GM23338 (cell line): ENCODE data around the gene RAP1GAP. TPM values are rescaled to one million over a fixed set of nuclear protein-coding genes. Genes with fewer than 3 reads are reported as not detected.

Experiments
- ATAC-seq: fragments of 200-7000 bp; cut with Tn5 transposase; 3 replicates; pipeline ENCODE4 v1.9.1; 2020
- DNase-seq: peaks from one replicate; pipeline ENCODE4 v3.0.0-alpha.2; 2015; ENCODE audit warnings: low spot score
- H2AFZ ChIP-seq: fragments of 200-600 bp; sonication (generic); 2 replicates; pipeline ENCODE4 v1.8.0; 2016; ENCODE audit warnings: antibody characterized with exemption, mild to moderate bottlenecking, moderate library complexity
- H3F3A ChIP-seq: fragments of 200-600 bp; sonication (generic); replicated peaks from 2 replicates; pipeline ENCODE4 v1.8.0; 2017; ENCODE audit warnings: antibody characterized with exemption, mixed run types, low read depth
- H3K27ac ChIP-seq: fragments of 200-600 bp; sonication (generic); 2 replicates; pipeline ENCODE4 v1.6.1; 2016; ENCODE audit warnings: low read depth
- H3K27me3 ChIP-seq: fragments of 200-600 bp; sonication (generic); 2 replicates; pipeline ENCODE4 v1.8.0; 2016; ENCODE audit warnings: mild to moderate bottlenecking, mixed run types, moderate library complexity; ENCODE audit not compliant: insufficient read depth
- H3K36me3 ChIP-seq: fragments of 200-600 bp; sonication (generic); 2 replicates; pipeline ENCODE4 v1.8.0; 2016; ENCODE audit warnings: mild to moderate bottlenecking; ENCODE audit not compliant: insufficient read depth
- H3K4me1 ChIP-seq: fragments of 200-600 bp; sonication (generic); 2 replicates; pipeline ENCODE4 v1.8.0; 2016; ENCODE audit warnings: mild to moderate bottlenecking, moderate library complexity; ENCODE audit not compliant: insufficient read depth
- H3K4me2 ChIP-seq: fragments of 200-600 bp; sonication (generic); 2 replicates; pipeline ENCODE4 v1.7.1; 2017; ENCODE audit warnings: mixed run types
- H3K4me3 ChIP-seq: fragments of 200-600 bp; sonication (generic); 2 replicates; pipeline ENCODE4 v1.6.1; 2016; ENCODE audit warnings: mixed run types
- H3K79me2 ChIP-seq: fragments of 200-600 bp; sonication (generic); replicated peaks from 2 replicates; pipeline ENCODE4 v1.8.0; 2017; ENCODE audit warnings: mild to moderate bottlenecking; ENCODE audit not compliant: insufficient read depth
- H3K9me2 ChIP-seq: fragments of 200-600 bp; sonication (generic); 2 replicates; pipeline ENCODE4 v1.8.0; 2017; ENCODE audit not compliant: insufficient read depth
- H4K20me1 ChIP-seq: fragments of 200-600 bp; sonication (generic); replicated peaks from 2 replicates; pipeline ENCODE4 v1.8.0; 2017; ENCODE audit warnings: mild to moderate bottlenecking; ENCODE audit not compliant: insufficient read depth
- H3K27ac Mint-ChIP-seq: 2 replicates; pipeline ENCODE4 v1.8.0; 2020; ENCODE audit warnings: inconsistent platforms, mild to moderate bottlenecking, moderate library complexity, mixed read lengths
- H3K27me3 Mint-ChIP-seq: 3 replicates; pipeline ENCODE4 v1.8.0; 2022; ENCODE audit warnings: low read depth, mild to moderate bottlenecking, moderate library complexity, mixed read lengths, inconsistent platforms; ENCODE audit not compliant: insufficient read depth, poor library complexity
- H3K36me3 Mint-ChIP-seq: 3 replicates; pipeline ENCODE4 v1.8.0; 2021; ENCODE audit warnings: low read depth, mild to moderate bottlenecking, inconsistent platforms, moderate library complexity, mixed read lengths
- H3K4me1 Mint-ChIP-seq: 3 replicates; pipeline ENCODE4 v1.8.0; 2020; ENCODE audit warnings: mild to moderate bottlenecking, inconsistent platforms, mixed read lengths
- H3K4me3 Mint-ChIP-seq: 3 replicates; pipeline ENCODE4 v1.8.0; 2021; ENCODE audit warnings: moderate library complexity, mild to moderate bottlenecking, inconsistent platforms, mixed read lengths
- H3K9me3 Mint-ChIP-seq: 3 replicates; pipeline ENCODE4 v1.8.0; 2020; ENCODE audit warnings: moderate library complexity, mild to moderate bottlenecking, inconsistent platforms, mixed read lengths
- ETS1 ChIP-seq: IDR thresholded peaks from 2 replicates; pipeline ENCODE4 v1.6.1; 2016; ENCODE audit warnings: antibody characterized with exemption
- JUNB ChIP-seq: IDR thresholded peaks from one replicate; pipeline ENCODE4 v1.6.1; 2016; ENCODE audit warnings: antibody characterized with exemption; ENCODE audit not compliant: unreplicated experiment
- NANOG ChIP-seq: IDR thresholded peaks from 2 replicates; pipeline ENCODE4 v1.6.1; 2016; ENCODE audit warnings: antibody characterized with exemption, borderline replicate concordance
- POLR2AphosphoS5 ChIP-seq: IDR thresholded peaks from 2 replicates; pipeline ENCODE4 v1.6.1; 2016; ENCODE audit warnings: antibody characterized with exemption, low read depth
- REST ChIP-seq: IDR thresholded peaks from one replicate; pipeline ENCODE4 v1.6.1; 2018; ENCODE audit warnings: antibody characterized with exemption; ENCODE audit not compliant: unreplicated experiment
- STAT1 ChIP-seq: IDR thresholded peaks from one replicate; pipeline ENCODE4 v1.6.1; 2016; ENCODE audit warnings: antibody characterized with exemption; ENCODE audit not compliant: unreplicated experiment
- ZNF114 ChIP-seq: fragments of 250-450 bp; sonication (Bioruptor Pico); IDR thresholded peaks from 2 replicates; pipeline ENCODE4 v1.5.0; 2020; ENCODE audit warnings: mild to moderate bottlenecking, moderate library complexity
- ZNF331 ChIP-seq: fragments of 250-450 bp; sonication (Bioruptor Pico); IDR thresholded peaks from 2 replicates; pipeline ENCODE4 v1.5.0; 2020; ENCODE audit warnings: low read depth, mild to moderate bottlenecking, moderate library complexity
- ZNF462 ChIP-seq: fragments of 250-450 bp; sonication (Bioruptor Pico); IDR thresholded peaks from 2 replicates; pipeline ENCODE4 v1.5.0; 2020; ENCODE audit warnings: mild to moderate bottlenecking, moderate library complexity
- polyA plus RNA-seq: library from polyadenylated mRNA; unstranded; fragments of >200 nt; fragmentation: Nextera tagmentation; extraction: Ambion mirVana; gene quantifications from 2 replicates; pipeline ENCODE4 v1.2.1, GENCODE V29; 2016
- total RNA-seq: library from RNA; depleted of rRNA; stranded (reverse); fragments of >200 nt; shearing (Covaris generic); gene quantifications from 2 replicates; pipeline ENCODE4 v1.2.3, GENCODE V29; 2014
- TF ChIP-seq, protein P1 (sequence below), 2 experiments: fragments of 200-600 bp in 1 of 2; sonication (generic) in 1 of 2; conservative IDR thresholded peaks; 2 replicates each; pipeline versions ENCODE4 v1.5.1 to v1.6.1; 2016 to 2017; ENCODE audit warnings: antibody characterized with exemption in 2 of 2, low read depth in 2 of 2, mild to moderate bottlenecking in 2 of 2, moderate library complexity in 1 of 2

RAP1GAP gene
- total and polyA plus RNA-seq, 2 experiments from 2014 or later = 4.3 to 6.6 TPM

DNA sequence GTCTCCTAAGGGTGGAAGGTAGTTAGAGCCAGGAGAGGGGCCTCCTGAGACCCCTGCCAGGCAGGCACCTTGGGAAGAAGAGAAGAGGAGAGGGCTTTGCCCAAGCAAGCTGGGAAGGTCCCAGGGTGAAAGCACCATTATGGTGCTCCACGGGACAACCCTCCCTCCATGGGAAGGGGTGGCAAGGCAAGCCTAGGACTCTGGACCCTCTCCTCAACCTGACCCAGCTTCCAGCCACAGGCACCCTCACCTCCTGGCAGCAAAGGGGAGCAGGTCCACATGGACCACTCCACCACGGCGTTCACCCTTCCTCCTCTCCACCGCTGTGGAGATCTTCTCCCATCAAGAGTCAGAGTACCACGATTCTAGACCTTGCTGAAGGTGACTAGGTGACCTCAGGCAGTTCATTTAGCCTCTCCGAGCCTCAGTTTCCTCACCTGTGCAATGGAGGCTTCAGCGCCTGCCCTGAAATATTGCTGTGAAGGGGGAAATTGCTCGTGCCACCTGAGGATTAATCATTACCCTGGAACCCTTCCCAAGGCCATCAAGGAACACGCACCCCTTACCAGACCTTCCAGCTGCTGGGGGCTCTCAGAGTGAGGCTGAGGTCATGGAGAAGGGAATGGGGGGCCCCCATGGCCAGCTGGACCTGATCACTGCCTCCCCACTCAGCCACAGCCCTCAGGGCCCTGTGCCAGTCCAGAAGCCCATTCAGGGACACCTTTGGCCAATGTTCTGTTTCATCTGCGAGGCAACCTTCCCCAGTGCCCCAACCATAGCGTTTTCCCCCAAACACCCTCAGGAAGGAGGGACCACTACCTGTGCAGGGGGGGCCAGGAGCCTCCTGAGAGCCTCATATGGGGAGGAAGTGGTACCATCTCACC, 1.6 kb downstream of the RAP1GAP start (continued):
- no peak for TF ChIP-seq ZNF462 (CRISPR knock-in tag)

DNA sequence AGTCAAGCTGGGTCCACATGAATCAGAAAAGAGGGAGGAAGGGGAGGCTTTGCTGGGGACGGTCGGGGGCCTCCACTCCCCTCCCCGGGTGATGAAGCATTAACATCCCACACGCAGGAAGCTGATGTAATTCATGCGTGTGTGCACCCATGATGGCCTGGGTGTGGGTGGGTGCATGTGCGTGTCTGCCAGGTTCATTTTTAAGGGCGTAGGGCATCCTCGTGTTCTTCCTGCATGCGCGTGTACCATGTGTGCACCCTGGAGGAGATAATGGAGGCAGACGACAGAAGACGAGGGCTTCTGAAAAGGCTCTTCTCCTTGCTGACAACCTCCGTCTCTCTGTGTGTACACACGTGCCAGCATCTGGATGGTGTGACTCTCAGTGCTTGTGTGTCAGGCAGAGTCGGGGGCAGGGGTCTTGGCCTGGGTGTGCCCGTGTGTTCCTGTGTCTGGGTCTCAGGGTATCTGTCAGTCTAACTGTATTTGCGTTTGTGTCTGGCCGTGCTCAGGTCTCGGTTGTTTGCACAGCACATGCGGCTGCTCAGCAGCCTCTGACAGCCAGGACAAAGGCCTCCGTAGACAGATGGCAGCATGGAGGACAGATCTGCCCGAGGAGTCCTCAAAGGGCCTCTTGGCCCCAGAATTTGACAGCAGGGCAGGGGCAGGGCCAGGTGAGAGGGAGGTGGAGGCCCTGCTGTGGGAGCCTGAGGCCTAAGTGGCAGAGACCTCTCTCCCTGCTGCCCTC, 2.4 kb downstream of the RAP1GAP start:
- H3K4me1 Mint-ChIP-seq = peaks cover 34% of the 10 kb centered on the region
- ATAC-seq = no peak
- TF ChIP-seq, protein P1, sequence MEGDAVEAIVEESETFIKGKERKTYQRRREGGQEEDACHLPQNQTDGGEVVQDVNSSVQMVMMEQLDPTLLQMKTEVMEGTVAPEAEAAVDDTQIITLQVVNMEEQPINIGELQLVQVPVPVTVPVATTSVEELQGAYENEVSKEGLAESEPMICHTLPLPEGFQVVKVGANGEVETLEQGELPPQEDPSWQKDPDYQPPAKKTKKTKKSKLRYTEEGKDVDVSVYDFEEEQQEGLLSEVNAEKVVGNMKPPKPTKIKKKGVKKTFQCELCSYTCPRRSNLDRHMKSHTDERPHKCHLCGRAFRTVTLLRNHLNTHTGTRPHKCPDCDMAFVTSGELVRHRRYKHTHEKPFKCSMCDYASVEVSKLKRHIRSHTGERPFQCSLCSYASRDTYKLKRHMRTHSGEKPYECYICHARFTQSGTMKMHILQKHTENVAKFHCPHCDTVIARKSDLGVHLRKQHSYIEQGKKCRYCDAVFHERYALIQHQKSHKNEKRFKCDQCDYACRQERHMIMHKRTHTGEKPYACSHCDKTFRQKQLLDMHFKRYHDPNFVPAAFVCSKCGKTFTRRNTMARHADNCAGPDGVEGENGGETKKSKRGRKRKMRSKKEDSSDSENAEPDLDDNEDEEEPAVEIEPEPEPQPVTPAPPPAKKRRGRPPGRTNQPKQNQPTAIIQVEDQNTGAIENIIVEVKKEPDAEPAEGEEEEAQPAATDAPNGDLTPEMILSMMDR (conservative IDR thresholded peaks at IDR 0.05; ENCODE audit: low read depth in 2 of 2) = no peak
- TF ChIP-seq STAT1 = no peak
- no peak for TF ChIP-seq POLR2AphosphoS5
- no peak for TF ChIP-seq NANOG
- TF ChIP-seq JUNB = no peak
- TF ChIP-seq REST = no peak
- no peak for TF ChIP-seq ZNF114
- no peak for TF ChIP-seq ZNF331 (CRISPR knock-in tag)
- no peak for TF ChIP-seq ETS1

More for the DNA sequence above, 2.4 kb downstream of the RAP1GAP start:
- Histone ChIP-seq H3K9me2 (no peaks in the 10 kb centered on the region), H3K27me3 (peaks cover 27% of the 10 kb centered on the region), H3K4me3 (no peak overlapping the region), H3K4me1 (peaks cover 19% of the 10 kb centered on the region), H3K4me2 (no peak overlapping the region), H2AFZ (no peak overlapping the region), H4K20me1 (peaks cover 4% of the 10 kb centered on the region; the same call in 1 of the 2 replicates), H3K79me2 (no peaks in the 10 kb centered on the region), H3K36me3 (no peaks in the 10 kb centered on the region), H3K27ac (no peak overlapping the region), H3F3A (0 out of 2 replicates have a peak, but pooled peaks cover 5% of the 10 kb centered on the region)
- H3K27ac Mint-ChIP-seq = no peak overlapping the region
- peaks cover 24% of the 10 kb centered on the region for H3K27me3 Mint-ChIP-seq
- no peaks in the 10 kb centered on the region for H3K9me3 Mint-ChIP-seq
- no peak for DNase-seq
- no peak overlapping the region; the same call in 2 of the 3 replicates for H3K4me3 Mint-ChIP-seq
- no peaks in the 10 kb centered on the region for H3K36me3 Mint-ChIP-seq
